Spleen (tissue), 11 donors: Measurements from ENCODE around the gene DLX4. TPM values are rescaled to one million over a fixed set of nuclear protein-coding genes. Genes with fewer than 3 reads are reported as not detected.

Source experiments
- DNase-seq: peaks from one replicate; pipeline ENCODE4 v3.0.0-alpha.2; 2020
- H3K27ac ChIP-seq, 8 donors: fragments of 200-600 bp; sonication (generic) in 7 of 8; 1 replicate in 4 of 8; 2 replicates in 4 of 8; pipeline versions ENCODE4 v1.5.0 to v1.8.0; 2016 to 2021; ENCODE audit warnings: inconsistent platforms in 4 of 8, mild to moderate bottlenecking in 4 of 8, moderate library complexity in 1 of 8
- H3K27me3 ChIP-seq, 7 donors: fragments of 200-600 bp; sonication (generic) in 6 of 7; replicated peaks in 1 of 7; 1 replicate in 4 of 7; 2 replicates in 3 of 7; pipeline versions ENCODE4 v1.5.0 to v1.8.0; 2016 to 2021; ENCODE audit warnings: inconsistent platforms in 3 of 7, mild to moderate bottlenecking in 1 of 7
- H3K36me3 ChIP-seq, 6 donors: fragments of 200-600 bp; sonication (generic) in 5 of 6; 1 replicate in 4 of 6; 2 replicates in 2 of 6; pipeline versions ENCODE4 v1.5.0 to v1.8.0; 2016 to 2021; ENCODE audit warnings: inconsistent platforms in 2 of 6
- H3K4me1 ChIP-seq, 6 donors: fragments of 200-600 bp; sonication (generic) in 5 of 6; 1 replicate in 3 of 6; 2 replicates in 3 of 6; pipeline versions ENCODE4 v1.5.0 to v1.8.0; 2016 to 2021; ENCODE audit warnings: inconsistent platforms in 3 of 6
- H3K4me3 ChIP-seq, 8 donors: fragments of 200-600 bp; sonication (generic) in 7 of 8; 1 replicate in 4 of 8; 2 replicates in 4 of 8; pipeline versions ENCODE4 v1.5.0 to v1.8.0; 2016 to 2021; ENCODE audit warnings: inconsistent platforms in 4 of 8, mild to moderate bottlenecking in 4 of 8, moderate library complexity in 2 of 8
- H3K9me3 ChIP-seq, 8 donors: fragments of 200-600 bp; sonication (generic) in 7 of 8; 1 replicate in 4 of 8; 2 replicates in 4 of 8; pipeline versions ENCODE4 v1.5.0 to v1.8.0; 2016 to 2021; ENCODE audit warnings: inconsistent platforms in 4 of 8
- CTCF ChIP-seq, 11 experiments: fragments of 200-600 bp in 7 of 11; fragments of 450-650 bp in 4 of 11; sonication (generic) in 4 of 11; IDR thresholded peaks in 8 of 11; conservative IDR thresholded peaks in 3 of 11; 1 replicate in 7 of 11; 2 replicates in 4 of 11; pipeline versions ENCODE4 v1.4.0 to v1.8.0; 2016 to 2021; ENCODE audit warnings: antibody characterized with exemption in 11 of 11, inconsistent platforms in 4 of 11, mild to moderate bottlenecking in 1 of 11
- POLR2A ChIP-seq, 3 donors: fragments of 450-650 bp; IDR thresholded peaks; one replicate each; pipeline ENCODE4 v1.5.1; 2017; ENCODE audit warnings: antibody characterized with exemption in 3 of 3, mild to moderate bottlenecking in 1 of 3
- POLR2AphosphoS5 ChIP-seq, 3 donors: sonication (generic); formaldehyde crosslinking; IDR thresholded peaks; one replicate each; pipeline ENCODE4 v1.5.1; 2017; ENCODE audit warnings: antibody characterized with exemption in 3 of 3
- WGBS, 5 donors: extraction: QIAGEN DNeasy Blood & Tissue Kit in 3 of 5; methylation state at CpG; one replicate each; pipeline versions ENCODE4 v1.1.5 to v1.1.7; 2013 to 2018; 5-methylcytosine and 5-hydroxymethylcytosine counted together
- intact Hi-C: fragments of 100-400 bp; cut with DNase I; formaldehyde crosslinking; loops from one replicate; pipeline ENCODE4 v1.15.0; 2023; ENCODE audit warnings: low total_unique reads
- polyA plus RNA-seq, 3 donors: library from polyadenylated mRNA; stranded (reverse); fragments of 200-250 nt; gene quantifications; one replicate each; pipeline ENCODE4 v1.2.1, GENCODE V29; 2013
- total RNA-seq, 7 donors: library from RNA; depleted of rRNA in 3 of 7; stranded (reverse); fragments of >200 nt in 3 of 7; fragmentation: NEBNext Ultra II Directional in 4 of 7; extraction: Animal tissue kit (Norgen Biotek cat#: 25700) in 4 of 7; gene quantifications; one replicate each; pipeline versions ENCODE4 v1.1.0 to v1.2.1, GENCODE V29; 2016 to 2021
- donor health status: healthy with polysubstance abuse.
- donor health status: DM: no; HTN: no; CAD: no; lungs with moderate emphysema.
- donor health status: DM: no; HTN: no; CAD: no.
- donor health status: Bipolar disorder and iron deficiency.
- donor health status: healthy.
- donor health status: DM: no; HTN: no; CAD: no.
- donor health status: DM: yes; HTN: yes; CAD: no.

Gene DLX4
- total and polyA plus RNA-seq, 10 donors = 0.09 to 1.1 (median 0.31) TPM; not detected in 2

- no peak for TF ChIP-seq CTCF (IDR thresholded peaks at IDR 0.05 in 8 of 11, conservative IDR thresholded peaks at IDR 0.05 in 3 of 11)
- DNase-seq = no peak
- no peaks in the 10 kb centered on the region for H3K36me3 ChIP-seq
- WGBS, 5 donors = 14 to 36% (median 24%) methylated on average over 4 of the region's 4 CpGs
- no peak overlapping the region for H3K27ac ChIP-seq
- peaks cover 3 to 32% (median 22%) of the 10 kb centered on the region in 6 donors for H3K4me1 ChIP-seq
- intact Hi-C loops = no loop called here
- H3K27me3 ChIP-seq = peaks cover 11 to 94% (median 71%) of the 10 kb centered on the region in 7 donors
- H3K9me3 ChIP-seq = no peaks in the 10 kb centered on the region
- no peak overlapping the region for H3K4me3 ChIP-seq
Observed at GRCh38 chr17:49963309-49963625, 5.7 kb upstream of the DLX4 start.

GRCh38 chr17:49963626-49964302, 5.2 kb upstream of the DLX4 start:
- intact Hi-C loops = no loop called here
- no peaks in the 10 kb centered on the region for H3K36me3 ChIP-seq
- TF ChIP-seq CTCF (IDR thresholded peaks at IDR 0.05 in 8 of 11, conservative IDR thresholded peaks at IDR 0.05 in 3 of 11) = no peak
- TF ChIP-seq POLR2A (IDR thresholded peaks at IDR 0.05) = no peak
- TF ChIP-seq POLR2AphosphoS5 (IDR thresholded peaks at IDR 0.05) = peak in 1 of 3 donors; percentile 49
- 4 to 9% (median 8%) methylated on average over 32 to 52 of the region's 52 CpGs for WGBS, 5 donors
- DNase-seq = no peak
- no peak overlapping the region for H3K27ac ChIP-seq
- H3K4me3 ChIP-seq = peak overlapping the region in 1 of 8 donors; percentile 16
- peaks cover 7 to 37% (median 27%) of the 10 kb centered on the region in 6 donors for H3K4me1 ChIP-seq
- peaks cover 11 to 98% (median 76%) of the 10 kb centered on the region in 7 donors for H3K27me3 ChIP-seq
- H3K9me3 ChIP-seq = no peaks in the 10 kb centered on the region

GRCh38 chr17:49964303-49964768, 4.7 kb upstream of the DLX4 start:
- intact Hi-C loops = no loop called here
- TF ChIP-seq POLR2AphosphoS5 (IDR thresholded peaks at IDR 0.05) = no peak
- TF ChIP-seq CTCF (IDR thresholded peaks at IDR 0.05 in 8 of 11, conservative IDR thresholded peaks at IDR 0.05 in 3 of 11) = no peak
- TF ChIP-seq POLR2A (IDR thresholded peaks at IDR 0.05) = no peak
- peaks cover 12 to 42% (median 32%) of the 10 kb centered on the region in 6 donors for H3K4me1 ChIP-seq

GRCh38 chr17:49964769-49965523, 4.0 kb upstream of the DLX4 start:
- Histone ChIP-seq H3K27me3 (peaks cover 12 to 98% (median 87%) of the 10 kb centered on the region in 7 donors), H3K36me3 (no peaks in the 10 kb centered on the region), H3K9me3 (no peaks in the 10 kb centered on the region), H3K4me3 (peak overlapping the region in 1 of 8 donors; percentile 16), H3K4me1 (peaks cover 14 to 48% (median 39%) of the 10 kb centered on the region in 6 donors), H3K27ac (no peak overlapping the region)
- TF ChIP-seq CTCF (IDR thresholded peaks at IDR 0.05 in 8 of 11, conservative IDR thresholded peaks at IDR 0.05 in 3 of 11) (no peak), POLR2A (IDR thresholded peaks at IDR 0.05) (no peak), POLR2AphosphoS5 (IDR thresholded peaks at IDR 0.05) (no peak)
- intact Hi-C loops = no loop called here
- no peak for DNase-seq
- 6 to 12% (median 7%) methylated on average over 46 to 52 of the region's 52 CpGs for WGBS, 5 donors

More at GRCh38 chr17:49964303-49964768, 4.7 kb upstream of the DLX4 start:
- Histone ChIP-seq H3K4me3 (peak overlapping the region in 1 of 8 donors; percentile 16), H3K27ac (no peak overlapping the region), H3K27me3 (peaks cover 11 to 98% (median 81%) of the 10 kb centered on the region in 7 donors), H3K36me3 (no peaks in the 10 kb centered on the region), H3K9me3 (no peaks in the 10 kb centered on the region)
- DNase-seq = no peak
- WGBS, 5 donors = 7 to 16% (median 14%) methylated on average over 18 of the region's 18 CpGs
